ENCODE data around the gene SEMA3D. TPM values are rescaled to one million over a fixed set of nuclear protein-coding genes. Genes with fewer than 3 reads are reported as not detected.

SEMA3D gene
- total and polyA plus RNA-seq, 12 donors, result 0.80 to 9.3 (median 6.6) TPM

- Histone ChIP-seq H3K4me1 (replicated peaks in 1 of 2) (no peaks in the 10 kb centered on the region), H3K4me3 (no peak overlapping the region), H3K27ac (no peak overlapping the region), H3K27me3 (no peaks in the 10 kb centered on the region), H3K36me3 (replicated peaks in 1 of 2) (no peaks in the 10 kb centered on the region), H3K9me3 (replicated peaks in 1 of 3) (no peaks in the 10 kb centered on the region)
- WGBS, 4 donors, result 61 to 77% (median 65%) methylated on average over 3 of the region's 3 CpGs
- intact Hi-C loops (cut with DNase I), result no loop called here
- TF ChIP-seq CTCF (IDR thresholded peaks at IDR 0.05) (no peak), POLR2A (IDR thresholded peaks at IDR 0.05) (no peak)
- no peak for DNase-seq
These were observed 32.4 kb downstream of the SEMA3D start for GRCh38 chr7:85154282-85154937.

GRCh38 chr7:85153715-85154114 is 33.1 kb downstream of the SEMA3D start:
- intact Hi-C loops (cut with DNase I), result no loop called here
- Histone ChIP-seq H3K27ac (no peak overlapping the region), H3K4me1 (replicated peaks in 1 of 2) (no peaks in the 10 kb centered on the region), H3K36me3 (replicated peaks in 1 of 2) (no peaks in the 10 kb centered on the region), H3K4me3 (no peak overlapping the region), H3K27me3 (no peaks in the 10 kb centered on the region), H3K9me3 (replicated peaks in 1 of 3) (no peaks in the 10 kb centered on the region)
- WGBS, 4 donors, result 89 to 100% (median 93%) methylated on average over 1 of the region's 1 CpG
- DNase-seq, result no peak
- TF ChIP-seq CTCF (IDR thresholded peaks at IDR 0.05), result no peak

GRCh38 chr7:85150624-85151023 is 36.2 kb downstream of the SEMA3D start:
- 89 to 98% (median 93%) methylated on average over 1 of the region's 1 CpG for WGBS, 4 donors
- H3K4me3 ChIP-seq, result no peak overlapping the region
- intact Hi-C loops (cut with DNase I), result no loop called here
- no peaks in the 10 kb centered on the region for H3K27me3 ChIP-seq
- H3K9me3 ChIP-seq (replicated peaks in 1 of 3), result no peaks in the 10 kb centered on the region
- H3K4me1 ChIP-seq (replicated peaks in 1 of 2), result no peaks in the 10 kb centered on the region
- no peak for DNase-seq
- no peak overlapping the region for H3K27ac ChIP-seq
- H3K36me3 ChIP-seq (replicated peaks in 1 of 2), result no peaks in the 10 kb centered on the region
- no peak for TF ChIP-seq POLR2A (IDR thresholded peaks at IDR 0.05)
- TF ChIP-seq CTCF (IDR thresholded peaks at IDR 0.05), result no peak

- Histone ChIP-seq H3K9me3 (replicated peaks in 1 of 3) (peaks cover 0 to 5% (median 0%) of the 10 kb centered on the region in 3 donors), H3K27me3 (no peaks in the 10 kb centered on the region), H3K36me3 (replicated peaks in 1 of 2) (no peaks in the 10 kb centered on the region), H3K4me1 (replicated peaks in 1 of 2) (no peaks in the 10 kb centered on the region), H3K4me3 (no peak overlapping the region), H3K27ac (no peak overlapping the region)
- no peak for TF ChIP-seq CTCF (IDR thresholded peaks at IDR 0.05)
- no peak for TF ChIP-seq POLR2A (IDR thresholded peaks at IDR 0.05)
- intact Hi-C loops (cut with DNase I), result no loop called here
- WGBS, 4 donors, result 49 to 71% (median 59%) methylated on average over 1 of the region's 1 CpG
- no peak for DNase-seq
These were observed 42.1 kb downstream of the SEMA3D start for GRCh38 chr7:85144771-85145170.
